PFSK-1 (cell line): ENCODE measurements around the gene SLC25A2.

Source experiments
- FOXP2 ChIP-seq: optimal IDR thresholded peaks from 2 replicates; pipeline ENCODE3; 2011; ENCODE audit warnings: borderline replicate concordance, control low read depth, inconsistent platforms; ENCODE audit not compliant: insufficient read depth; ENCODE audit errors: extremely low read length, extremely low read depth
- POLR2AphosphoS5 ChIP-seq: IDR thresholded peaks from 2 replicates; pipeline ENCODE4 v1.6.1; 2012; ENCODE audit warnings: low read depth, mild to moderate bottlenecking, control low read depth, low read length, moderate library complexity
- SIN3A ChIP-seq: IDR thresholded peaks from 2 replicates; pipeline ENCODE4 v1.6.1; 2012; ENCODE audit warnings: mild to moderate bottlenecking, low read length, moderate library complexity, borderline replicate concordance; ENCODE audit not compliant: insufficient read depth
- TAF1 ChIP-seq: IDR thresholded peaks from 2 replicates; pipeline ENCODE4 v1.6.1; 2012; ENCODE audit warnings: low read length, control low read depth, borderline replicate concordance; ENCODE audit not compliant: insufficient read depth
- TF ChIP-seq, protein P1 (sequence below), 2 experiments: IDR thresholded peaks; 2 replicates each; pipeline versions ENCODE4 v1.6.1 to v1.8.0; 2011 to 2012; ENCODE audit warnings: low read depth in 2 of 2, low read length in 2 of 2, control low read depth in 1 of 2, inconsistent platforms in 1 of 2, mild to moderate bottlenecking in 1 of 2, moderate library complexity in 1 of 2; ENCODE audit not compliant: insufficient read depth in 1 of 2

Gene SLC25A2

GRCh38 chr5:141342773-141343172 lies 38.9 kb upstream of the SLC25A2 start:
- TF ChIP-seq, protein P1, sequence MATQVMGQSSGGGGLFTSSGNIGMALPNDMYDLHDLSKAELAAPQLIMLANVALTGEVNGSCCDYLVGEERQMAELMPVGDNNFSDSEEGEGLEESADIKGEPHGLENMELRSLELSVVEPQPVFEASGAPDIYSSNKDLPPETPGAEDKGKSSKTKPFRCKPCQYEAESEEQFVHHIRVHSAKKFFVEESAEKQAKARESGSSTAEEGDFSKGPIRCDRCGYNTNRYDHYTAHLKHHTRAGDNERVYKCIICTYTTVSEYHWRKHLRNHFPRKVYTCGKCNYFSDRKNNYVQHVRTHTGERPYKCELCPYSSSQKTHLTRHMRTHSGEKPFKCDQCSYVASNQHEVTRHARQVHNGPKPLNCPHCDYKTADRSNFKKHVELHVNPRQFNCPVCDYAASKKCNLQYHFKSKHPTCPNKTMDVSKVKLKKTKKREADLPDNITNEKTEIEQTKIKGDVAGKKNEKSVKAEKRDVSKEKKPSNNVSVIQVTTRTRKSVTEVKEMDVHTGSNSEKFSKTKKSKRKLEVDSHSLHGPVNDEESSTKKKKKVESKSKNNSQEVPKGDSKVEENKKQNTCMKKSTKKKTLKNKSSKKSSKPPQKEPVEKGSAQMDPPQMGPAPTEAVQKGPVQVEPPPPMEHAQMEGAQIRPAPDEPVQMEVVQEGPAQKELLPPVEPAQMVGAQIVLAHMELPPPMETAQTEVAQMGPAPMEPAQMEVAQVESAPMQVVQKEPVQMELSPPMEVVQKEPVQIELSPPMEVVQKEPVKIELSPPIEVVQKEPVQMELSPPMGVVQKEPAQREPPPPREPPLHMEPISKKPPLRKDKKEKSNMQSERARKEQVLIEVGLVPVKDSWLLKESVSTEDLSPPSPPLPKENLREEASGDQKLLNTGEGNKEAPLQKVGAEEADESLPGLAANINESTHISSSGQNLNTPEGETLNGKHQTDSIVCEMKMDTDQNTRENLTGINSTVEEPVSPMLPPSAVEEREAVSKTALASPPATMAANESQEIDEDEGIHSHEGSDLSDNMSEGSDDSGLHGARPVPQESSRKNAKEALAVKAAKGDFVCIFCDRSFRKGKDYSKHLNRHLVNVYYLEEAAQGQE (IDR thresholded peaks at IDR 0.05; ENCODE audit: insufficient read depth in 1 of 2, low read depth in 2 of 2, low read length in 2 of 2), result no peak
- TF ChIP-seq POLR2AphosphoS5, result no peak
- no peak for TF ChIP-seq FOXP2
- TF ChIP-seq TAF1, result no peak
- no peak for TF ChIP-seq SIN3A

DNA sequence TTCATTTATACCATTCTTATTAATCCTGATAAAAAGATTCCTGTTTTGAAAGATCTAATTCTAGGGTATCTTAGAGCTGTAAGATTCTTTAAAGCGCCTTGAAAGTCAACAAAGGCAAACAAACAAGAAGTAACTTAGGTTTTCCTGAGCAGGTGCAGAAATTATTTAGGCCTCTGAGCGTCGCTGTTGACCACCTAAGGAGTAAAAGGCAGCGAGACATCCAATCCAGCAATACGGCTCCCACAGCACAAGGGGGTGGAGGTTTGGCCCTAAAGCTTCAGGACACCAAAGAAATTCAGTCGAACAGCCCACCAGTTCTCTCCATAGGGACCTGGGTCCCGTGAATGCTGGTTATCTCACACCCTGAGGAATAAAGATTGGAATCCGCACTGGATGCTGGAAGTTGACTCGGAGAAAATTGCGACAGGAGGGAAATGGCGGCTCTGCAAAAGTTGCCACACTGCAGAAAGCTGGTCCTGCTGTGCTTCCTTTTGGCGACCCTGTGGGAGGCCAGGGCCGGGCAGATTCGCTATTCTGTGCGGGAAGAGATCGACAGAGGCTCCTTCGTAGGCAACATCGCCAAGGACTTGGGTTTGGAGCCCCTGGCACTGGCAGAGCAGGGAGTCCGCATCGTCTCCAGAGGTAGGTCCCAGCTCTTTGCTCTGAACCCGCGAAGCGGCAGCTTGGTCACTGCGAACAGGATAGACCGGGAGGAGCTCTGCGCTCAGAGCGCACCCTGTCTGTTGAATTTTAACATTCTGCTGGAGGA lies 34.9 kb upstream of the SLC25A2 start, which contains the start of gene PCDHGA2:
PCDHGA2 (plus strand) TSS at position 223 of the 769 bp plus-strand sequence.
- TF ChIP-seq SIN3A (no peak), TAF1 (no peak), FOXP2 (no peak), POLR2AphosphoS5 (no peak)
- TF ChIP-seq, protein P1 (IDR thresholded peaks at IDR 0.05; ENCODE audit: insufficient read depth in 1 of 2, low read depth in 2 of 2, low read length in 2 of 2), result no peak

GRCh38 chr5:141330299-141331080 lies 26.6 kb upstream of the SLC25A2 start, which contains the start of gene PCDHGA1:
Gene PCDHGA1, plus strand, starts transcription at chr5:141330514.
- TF ChIP-seq FOXP2 (no peak), TAF1 (no peak), SIN3A (no peak), POLR2AphosphoS5 (no peak)
- TF ChIP-seq, protein P1 (IDR thresholded peaks at IDR 0.05; ENCODE audit: insufficient read depth in 1 of 2, low read depth in 2 of 2, low read length in 2 of 2), result no peak

DNA sequence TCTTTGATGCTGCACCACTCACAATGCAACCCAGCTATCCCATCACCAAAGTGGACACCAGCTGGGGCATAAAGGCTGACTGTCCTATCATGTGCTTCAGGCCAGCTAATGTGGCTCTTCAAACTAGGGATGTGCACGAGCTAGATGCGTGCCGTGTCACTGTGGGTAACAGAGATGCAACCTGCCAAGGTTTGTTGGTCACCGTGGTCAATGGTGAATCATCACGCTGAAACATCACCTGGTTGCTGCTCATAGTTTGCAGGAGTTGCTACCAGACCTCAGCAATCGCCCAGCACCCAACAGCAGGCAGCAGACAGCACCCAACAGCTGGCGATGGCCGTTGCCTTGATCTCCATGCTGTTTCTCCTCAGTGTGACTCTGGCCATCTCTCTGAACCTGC lies 24.4 kb upstream of the SLC25A2 start:
- TF ChIP-seq POLR2AphosphoS5 (no peak), FOXP2 (no peak), SIN3A (no peak), TAF1 (no peak)
- TF ChIP-seq, protein P1 (IDR thresholded peaks at IDR 0.05; ENCODE audit: insufficient read depth in 1 of 2, low read depth in 2 of 2, low read length in 2 of 2), result no peak
